Measurements from ENCODE around the gene LDLRAD2.
"Not testable (repeated sequence)": the region's sequence is repeated elsewhere in the genome, so short reads cannot be mapped to it uniquely, and the experiment has no call there.

The LDLRAD2 gene

GRCh38 chr1:21811875-21812305 is at the start of gene LDLRAD2:
LDLRAD2 (plus strand) TSS chr1:21812265; CDS start chr1:21812452, 187 bp downstream.
- DNase-seq (ENCODE audit: low read depth) = no peak

GRCh38 chr1:21763236-21763635 is 48.8 kb upstream of the LDLRAD2 start:
- DNase-seq (ENCODE audit: low read depth) = no peak

GRCh38 chr1:21763694-21764419 is 48.2 kb upstream of the LDLRAD2 start:
- DNase-seq (ENCODE audit: low read depth) = no peak

DNA sequence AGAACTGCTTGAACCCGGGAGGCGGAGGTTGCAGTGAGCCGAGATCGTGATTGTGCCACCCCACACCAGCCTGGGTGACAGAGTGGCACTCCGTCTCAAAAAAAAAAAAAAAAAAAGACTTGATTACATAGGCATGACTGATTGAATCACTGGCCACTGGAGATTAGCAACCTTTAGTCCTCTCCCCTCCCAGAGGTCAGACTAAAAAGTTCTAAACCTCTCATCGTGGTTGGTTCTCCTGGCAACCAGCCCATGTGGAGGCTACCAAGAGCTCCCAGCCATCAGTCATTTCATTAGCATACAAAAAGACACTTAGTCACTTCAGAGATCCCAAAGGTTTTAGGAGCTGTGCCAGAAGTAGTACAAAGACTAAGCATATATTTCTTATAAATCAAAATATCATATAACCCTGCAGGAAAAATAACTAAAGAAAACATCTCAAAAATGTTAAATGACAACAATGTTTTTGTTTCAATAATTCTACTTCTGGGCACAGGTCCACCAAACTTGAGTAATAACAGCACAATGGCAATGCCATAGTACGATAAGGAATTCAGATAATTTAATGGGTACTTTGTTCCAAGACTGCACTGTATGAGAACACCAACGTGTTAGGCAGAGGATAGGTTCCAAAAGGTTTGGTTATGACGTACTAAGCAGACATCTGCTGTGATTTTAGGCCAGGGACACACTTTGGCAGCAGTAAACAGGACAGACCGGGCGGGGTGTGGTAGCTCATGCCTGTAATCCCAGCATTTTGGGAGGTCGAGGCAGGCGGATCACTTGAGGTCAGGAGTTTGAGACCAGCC is 47.2 kb upstream of the LDLRAD2 start:
- no peak for DNase-seq (ENCODE audit: low read depth)

DNA sequence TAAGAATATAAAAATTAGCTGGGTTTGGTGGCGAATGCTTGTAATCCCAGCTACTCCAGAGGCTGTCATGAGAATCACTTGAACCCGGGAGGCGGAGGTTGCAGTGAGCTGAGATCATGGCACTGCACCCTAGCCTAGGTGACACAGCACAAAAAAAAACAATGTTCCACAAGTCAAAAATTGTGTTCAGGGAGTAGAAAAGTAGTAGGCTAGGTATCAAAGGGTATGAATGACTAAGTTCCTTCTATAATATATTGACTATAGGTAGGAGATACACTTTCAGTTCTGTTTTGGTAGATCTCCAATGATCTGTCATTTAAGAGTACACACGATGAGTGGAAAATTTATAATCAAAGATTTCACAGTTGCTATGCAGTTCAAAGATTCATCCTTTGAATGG is 45.9 kb upstream of the LDLRAD2 start:
- DNase-seq (ENCODE audit: low read depth) = no peak

DNA sequence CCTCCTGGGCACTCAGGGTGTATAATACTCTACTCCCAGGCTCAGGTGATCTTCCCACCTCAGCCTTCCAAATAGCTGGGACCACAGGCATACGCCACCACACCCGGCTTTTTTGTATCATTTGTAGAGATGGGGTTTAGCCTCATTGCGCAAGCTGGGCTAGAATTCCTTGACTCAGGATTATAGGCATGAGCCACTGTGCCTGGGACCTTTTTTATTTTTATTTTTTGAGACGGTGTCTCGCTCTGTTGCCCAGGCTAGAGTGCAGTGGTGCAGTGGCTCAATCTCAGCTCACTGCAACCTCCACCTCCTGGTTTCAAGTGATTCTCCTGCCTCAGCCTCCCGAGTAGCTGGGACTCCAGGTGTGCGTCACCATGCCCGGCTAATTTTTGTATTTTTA is 45.0 kb upstream of the LDLRAD2 start:
- DNase-seq (ENCODE audit: low read depth) = not testable (repeated sequence)

- DNase-seq (ENCODE audit: low read depth) = no peak
Observed at GRCh38 chr1:21770201-21770600, 41.9 kb upstream of the LDLRAD2 start.

- DNase-seq (ENCODE audit: low read depth) = not testable (repeated sequence)
Observed at GRCh38 chr1:21770602-21771001, 41.5 kb upstream of the LDLRAD2 start.

- not testable (repeated sequence) for DNase-seq (ENCODE audit: low read depth)
Observed at GRCh38 chr1:21771672-21772071, 40.4 kb upstream of the LDLRAD2 start.

- DNase-seq (ENCODE audit: low read depth) = no peak
Observed at GRCh38 chr1:21773585-21773984, 38.5 kb upstream of the LDLRAD2 start.

- DNase-seq (ENCODE audit: low read depth) = no peak
Observed at GRCh38 chr1:21774835-21775549, 37.1 kb upstream of the LDLRAD2 start.

DNA sequence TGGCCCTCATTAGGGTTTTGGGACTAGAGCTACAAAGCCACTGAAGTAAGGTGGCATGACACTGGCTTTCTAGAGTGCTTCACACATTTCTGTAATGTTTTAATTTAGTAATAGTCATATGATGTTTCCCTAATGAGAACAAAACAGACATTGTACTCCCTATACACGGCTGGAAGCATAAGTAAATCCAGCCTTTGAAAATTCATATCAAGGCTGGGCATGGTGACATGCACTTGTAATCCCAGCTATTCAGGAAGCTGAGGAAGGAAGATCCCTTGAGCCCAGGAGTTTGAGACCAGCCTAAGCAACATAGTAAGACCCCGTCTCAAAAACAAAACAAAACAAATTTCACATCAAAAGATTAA is 36.5 kb upstream of the LDLRAD2 start:
- no peak for DNase-seq (ENCODE audit: low read depth)

DNA sequence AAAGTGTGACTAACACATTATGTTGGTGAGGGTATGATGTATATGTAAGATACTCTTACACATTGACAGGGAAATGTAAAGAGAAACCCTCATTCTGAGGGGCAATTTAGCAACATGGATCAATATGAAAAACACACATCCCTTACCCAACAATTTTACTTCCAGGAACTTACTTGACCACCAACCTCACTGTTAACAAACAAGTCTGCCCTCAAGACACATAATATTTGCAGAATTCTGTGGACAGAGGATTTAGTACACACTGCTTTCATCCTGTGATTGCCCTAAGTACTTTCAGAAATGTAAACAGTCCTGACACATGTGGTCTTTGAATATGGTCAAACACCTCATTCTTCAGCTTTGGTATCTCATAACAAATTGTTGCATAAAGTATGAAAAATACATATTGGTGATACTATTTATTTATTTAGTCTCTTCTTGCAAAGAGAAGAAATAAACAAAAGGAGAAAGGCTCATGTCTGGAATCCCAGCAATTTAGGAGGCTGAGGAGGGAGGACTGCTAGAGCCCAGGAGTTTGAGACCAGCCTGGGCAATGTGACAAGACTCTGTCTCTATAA is 36.0 kb upstream of the LDLRAD2 start:
- no peak for DNase-seq (ENCODE audit: low read depth)

DNA sequence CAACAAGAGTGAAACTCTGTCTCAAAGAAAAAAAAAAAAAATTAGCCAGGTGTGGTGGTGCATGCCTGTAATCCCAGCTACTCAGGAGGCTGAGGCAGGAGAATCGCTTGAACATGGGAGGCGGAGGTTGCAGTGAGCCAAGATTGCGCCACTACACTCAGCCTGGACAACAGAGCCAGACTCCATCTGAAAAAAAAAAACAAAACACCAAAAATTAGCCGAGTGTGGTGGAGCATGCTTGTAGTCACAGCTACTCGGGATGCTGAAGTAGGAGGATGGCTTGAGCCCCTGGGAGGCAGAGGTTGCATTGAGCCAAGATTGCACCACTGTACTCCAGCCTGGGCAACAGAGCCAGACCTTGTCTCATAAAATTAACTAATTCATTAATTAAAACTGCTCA is 35.1 kb upstream of the LDLRAD2 start:
- not testable (repeated sequence) for DNase-seq (ENCODE audit: low read depth)

DNA sequence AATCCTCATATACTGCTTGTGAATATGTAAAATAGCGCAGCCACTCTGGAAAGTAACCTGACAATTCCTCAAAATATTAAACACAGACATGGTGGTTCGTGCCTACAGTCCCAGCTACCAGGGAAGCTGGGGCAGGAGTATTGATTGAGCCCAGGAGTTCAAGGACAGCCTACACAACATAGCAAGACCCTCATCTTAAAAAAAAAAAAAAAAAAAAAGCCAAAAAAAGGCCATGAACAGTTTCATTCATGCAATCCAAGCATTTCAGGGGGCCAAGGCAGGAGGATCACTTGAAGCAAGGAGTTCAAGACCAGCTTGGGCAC is 33.7 kb upstream of the LDLRAD2 start:
- no peak for DNase-seq (ENCODE audit: low read depth)

DNA sequence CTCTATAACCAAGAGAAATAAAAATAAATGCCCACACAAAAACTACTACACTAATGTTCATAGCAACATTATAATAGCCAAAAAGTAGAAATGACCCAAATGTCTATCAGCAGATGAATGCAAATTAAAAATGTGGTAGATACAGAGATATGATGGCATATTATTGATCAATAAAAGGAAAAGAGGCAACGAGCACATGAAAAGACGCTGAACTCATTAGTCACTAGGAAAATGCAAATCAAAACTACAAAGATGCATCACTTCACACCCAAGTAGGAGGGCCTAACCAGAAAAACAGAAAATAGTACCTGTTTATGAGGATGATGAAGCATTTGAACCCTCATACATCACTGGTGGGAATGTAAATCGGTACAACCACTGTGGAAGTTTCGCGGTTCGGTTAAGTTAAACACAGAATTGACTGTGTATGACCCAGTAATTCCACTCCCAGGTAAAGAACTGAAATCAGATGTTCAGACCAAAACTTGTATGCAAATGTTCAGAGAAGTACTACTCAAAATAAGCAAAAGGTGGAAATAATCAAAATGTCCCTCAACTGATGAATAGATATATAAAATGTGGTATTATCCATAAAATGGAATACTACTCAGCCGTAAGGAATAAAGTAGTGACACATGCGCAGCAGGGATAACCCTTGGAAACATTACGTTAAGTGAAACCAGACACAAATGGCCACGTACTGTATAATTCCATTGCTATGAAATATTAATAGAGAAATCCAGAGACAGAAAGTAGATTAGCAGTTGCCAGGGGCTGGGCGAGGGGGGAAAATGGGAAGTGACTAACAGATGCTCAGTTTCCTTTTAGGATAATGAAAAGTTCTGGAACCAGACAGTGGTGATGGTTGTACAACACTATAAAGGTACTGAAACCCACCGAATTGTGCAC is 32.2 kb upstream of the LDLRAD2 start:
- DNase-seq (ENCODE audit: low read depth) = peak; percentile 45

GRCh38 chr1:21781815-21782348 is 30.2 kb upstream of the LDLRAD2 start:
- DNase-seq (ENCODE audit: low read depth) = no peak

- DNase-seq (ENCODE audit: low read depth) = peak; percentile 2
Observed at GRCh38 chr1:21782349-21782867, 29.7 kb upstream of the LDLRAD2 start.

DNA sequence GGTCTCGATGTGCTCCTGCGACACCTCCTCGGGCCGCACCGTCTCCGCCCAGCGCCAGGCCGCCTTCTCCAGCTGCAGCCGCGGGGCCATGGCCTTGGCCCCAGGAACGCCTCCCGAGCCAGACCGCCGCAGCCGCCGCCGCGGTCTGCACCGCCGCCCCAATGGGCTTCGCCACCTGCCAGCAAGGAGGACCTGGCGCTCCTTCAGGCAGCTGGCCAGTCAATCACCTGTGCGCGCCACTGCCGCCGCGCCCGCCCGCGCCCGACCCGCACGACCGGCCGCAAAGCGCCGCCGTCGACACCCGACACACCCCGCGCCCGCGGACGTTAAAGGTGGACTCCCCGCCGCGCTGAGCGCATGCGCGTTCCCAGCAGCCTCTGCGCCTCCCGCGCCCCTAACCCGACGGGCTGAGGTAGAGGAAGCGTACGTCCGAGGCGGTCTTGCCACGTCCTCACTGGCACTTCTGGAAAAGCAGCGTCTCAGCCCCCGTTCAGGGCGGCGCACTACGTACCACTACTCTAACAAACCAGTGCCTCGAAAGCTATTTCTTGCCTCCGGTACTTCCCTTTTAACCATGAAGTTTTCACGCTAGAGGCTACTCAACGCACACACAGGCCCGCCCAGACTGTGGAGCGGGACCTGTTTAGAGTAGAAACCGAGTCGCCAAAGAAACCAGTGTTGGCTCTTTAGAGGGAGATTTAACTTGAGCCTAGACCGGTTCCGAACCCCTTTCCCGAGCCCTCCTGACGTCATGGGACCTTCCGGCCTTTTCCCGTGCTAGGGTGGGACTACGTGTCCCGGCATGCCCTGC is 29.0 kb upstream of the LDLRAD2 start, which contains the start of gene USP48:
USP48 (minus strand) TSS at position 282 of the 811 bp plus-strand sequence; CDS start at position 90, 192 bp downstream.
- peak; percentile 94 for DNase-seq (ENCODE audit: low read depth)
